NCI-H226 (cell line): ENCODE measurements around the gene GRAMD4.

Experiments
- DNase-seq: peaks from one replicate; pipeline ENCODE4 v3.0.0-alpha.2; 2015

GRAMD4 gene

DNA sequence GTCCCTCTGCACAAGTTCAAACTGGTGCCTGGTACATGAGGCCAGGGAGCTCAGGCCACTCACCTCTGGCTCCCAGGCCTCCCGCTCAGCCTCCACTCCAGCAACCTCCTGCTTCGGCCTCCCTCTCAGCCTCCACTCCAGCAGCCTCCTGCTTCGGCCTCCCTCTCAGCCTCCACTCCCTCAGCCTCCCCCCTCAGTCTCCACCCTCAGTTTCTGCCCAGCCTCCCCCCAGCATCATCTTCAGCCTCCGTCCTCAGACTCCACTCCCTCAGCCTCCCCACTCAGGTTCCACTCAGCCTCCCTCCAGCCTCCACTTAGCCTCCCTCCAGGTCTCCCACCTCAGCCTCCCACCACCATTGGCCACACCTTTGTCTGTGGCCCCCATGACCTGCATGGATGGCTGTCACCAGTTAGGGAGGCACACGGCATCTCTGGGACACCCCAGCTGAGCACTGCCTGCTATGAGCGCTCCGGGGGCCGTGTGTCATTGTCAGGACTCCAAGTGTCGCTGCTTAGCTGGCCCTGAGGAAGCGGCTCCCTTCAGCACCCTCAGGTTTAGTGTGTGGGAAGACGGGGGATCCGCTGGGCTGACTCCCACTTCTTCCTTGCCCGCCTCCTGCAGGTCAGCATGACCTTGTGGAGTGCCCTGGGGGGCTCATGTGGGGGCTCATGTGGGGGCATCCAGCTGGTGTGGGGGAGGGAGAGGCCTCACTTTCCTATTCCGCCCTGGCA is 39.0 kb downstream of the GRAMD4 start:
- DNase-seq, result no peak

DNA sequence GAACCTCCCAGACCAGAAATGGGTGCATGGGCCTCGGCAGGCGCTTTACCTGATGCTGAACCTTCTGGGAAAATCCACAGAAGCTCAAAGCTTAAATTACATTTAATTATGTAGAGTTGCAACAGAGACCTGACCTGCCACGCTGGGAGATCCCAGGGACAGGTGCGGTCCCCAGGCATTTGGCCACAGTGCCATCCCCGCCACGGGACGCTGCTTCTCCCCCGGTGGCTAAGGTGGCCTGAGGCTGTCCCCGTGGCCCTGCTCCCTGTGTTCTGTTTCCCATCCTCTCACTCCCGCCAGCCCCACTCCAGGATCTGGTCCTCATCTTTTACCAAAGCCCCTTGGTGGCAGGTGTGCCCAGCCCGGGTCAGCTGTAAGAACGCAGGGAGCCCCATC is 39.6 kb downstream of the GRAMD4 start:
- DNase-seq, result no peak

DNA sequence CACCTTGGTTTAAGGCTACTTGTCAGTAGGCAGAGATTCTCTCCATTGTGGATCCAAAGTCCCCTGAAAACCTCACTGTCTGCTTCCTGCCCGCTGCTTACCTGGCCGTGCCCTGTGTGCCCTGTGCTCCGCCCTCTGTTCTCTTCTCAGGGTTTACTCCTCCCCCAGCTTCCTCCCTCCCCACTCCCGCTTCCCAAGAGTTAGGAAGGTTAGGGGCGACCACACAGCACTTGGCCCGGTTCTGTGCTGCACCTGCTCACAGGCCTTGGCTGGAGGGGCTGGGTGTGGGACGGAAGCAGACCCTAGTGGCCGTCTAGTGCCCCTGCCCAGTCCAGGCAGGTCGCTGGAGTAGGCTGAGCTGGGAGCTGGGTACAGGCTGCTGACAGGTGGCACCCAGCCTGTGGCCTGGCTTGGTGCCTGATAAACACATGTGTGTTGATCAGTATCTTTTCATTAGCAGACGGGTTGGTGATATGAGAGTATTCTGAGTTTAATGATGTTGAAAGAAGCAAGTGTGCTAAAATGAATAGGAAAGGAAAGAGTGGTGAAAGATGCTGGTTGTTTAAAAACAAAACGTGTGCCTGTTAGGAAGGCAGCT is 40.5 kb downstream of the GRAMD4 start:
- DNase-seq, result no peak

DNA sequence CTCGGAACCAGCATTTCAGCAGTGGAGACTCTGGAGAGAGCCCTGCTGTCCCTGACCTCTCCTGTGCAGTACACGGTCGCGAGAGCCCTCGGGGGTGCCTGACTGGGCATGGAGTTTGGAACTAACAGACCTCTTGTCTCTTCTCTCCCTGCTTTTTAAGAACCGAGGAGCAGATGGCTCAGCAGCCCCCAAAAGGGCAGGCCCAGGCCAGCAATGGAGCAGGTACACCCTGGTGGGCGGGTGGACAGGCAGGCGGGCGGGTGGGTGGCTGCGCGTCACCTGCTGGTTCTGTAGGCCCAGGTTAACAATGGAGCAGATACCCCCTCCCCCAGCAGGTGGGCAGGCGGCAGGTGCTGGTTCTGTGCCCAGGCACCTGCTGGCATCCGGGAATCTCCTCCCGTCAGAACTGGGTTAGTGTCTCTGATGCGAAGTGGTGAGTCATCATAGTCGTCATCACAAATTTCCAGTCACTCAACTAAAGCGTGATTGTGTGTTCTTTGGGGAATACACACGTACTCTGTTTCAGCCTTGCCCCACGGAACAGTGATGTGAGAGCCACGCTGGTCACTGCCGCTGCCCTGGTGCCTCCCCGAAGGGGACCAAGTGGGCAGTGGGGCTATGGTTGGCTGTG is 41.1 kb downstream of the GRAMD4 start:
- DNase-seq, result peak; percentile 62

DNA sequence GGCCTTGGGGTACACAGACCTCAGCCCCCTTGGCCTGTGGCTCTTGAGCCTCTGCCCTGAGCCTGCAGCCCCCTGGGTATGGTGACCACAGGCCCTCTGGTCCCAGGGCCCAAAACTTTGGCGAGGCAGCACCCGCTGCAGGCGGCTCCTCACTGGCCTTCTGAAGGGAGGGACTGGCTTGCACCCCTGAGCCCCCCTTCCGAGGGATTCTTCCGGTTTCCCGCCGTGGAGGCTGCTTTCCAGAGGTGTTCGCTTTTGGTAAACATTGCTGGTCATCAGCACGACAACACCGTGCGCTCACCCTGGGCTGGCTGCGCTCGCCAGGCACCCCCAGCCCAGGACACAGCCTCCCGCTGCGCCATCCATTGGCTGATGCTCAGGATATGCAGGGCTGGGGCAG is 42.0 kb downstream of the GRAMD4 start:
- no peak for DNase-seq

DNA sequence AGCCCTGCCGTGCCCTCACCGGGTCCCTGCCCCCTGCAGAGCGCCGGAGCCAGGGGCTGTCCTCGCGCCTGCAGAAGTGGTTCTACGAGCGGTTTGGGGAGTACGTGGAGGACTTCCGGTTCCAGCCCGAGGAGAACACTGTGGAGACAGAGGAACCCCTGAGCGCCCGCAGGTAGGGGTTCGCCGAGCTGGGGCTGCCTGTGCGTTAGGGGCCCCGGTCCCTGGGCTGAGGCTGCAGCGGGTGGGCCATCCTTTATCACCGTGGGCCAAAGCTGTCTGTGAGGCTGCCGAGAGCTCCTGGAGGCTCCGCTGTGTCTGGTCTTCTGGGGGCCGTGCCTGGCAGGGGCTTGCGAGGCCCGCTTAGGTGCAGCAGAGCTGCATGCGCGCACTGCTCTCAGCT is 42.8 kb downstream of the GRAMD4 start:
- DNase-seq, result no peak

DNA sequence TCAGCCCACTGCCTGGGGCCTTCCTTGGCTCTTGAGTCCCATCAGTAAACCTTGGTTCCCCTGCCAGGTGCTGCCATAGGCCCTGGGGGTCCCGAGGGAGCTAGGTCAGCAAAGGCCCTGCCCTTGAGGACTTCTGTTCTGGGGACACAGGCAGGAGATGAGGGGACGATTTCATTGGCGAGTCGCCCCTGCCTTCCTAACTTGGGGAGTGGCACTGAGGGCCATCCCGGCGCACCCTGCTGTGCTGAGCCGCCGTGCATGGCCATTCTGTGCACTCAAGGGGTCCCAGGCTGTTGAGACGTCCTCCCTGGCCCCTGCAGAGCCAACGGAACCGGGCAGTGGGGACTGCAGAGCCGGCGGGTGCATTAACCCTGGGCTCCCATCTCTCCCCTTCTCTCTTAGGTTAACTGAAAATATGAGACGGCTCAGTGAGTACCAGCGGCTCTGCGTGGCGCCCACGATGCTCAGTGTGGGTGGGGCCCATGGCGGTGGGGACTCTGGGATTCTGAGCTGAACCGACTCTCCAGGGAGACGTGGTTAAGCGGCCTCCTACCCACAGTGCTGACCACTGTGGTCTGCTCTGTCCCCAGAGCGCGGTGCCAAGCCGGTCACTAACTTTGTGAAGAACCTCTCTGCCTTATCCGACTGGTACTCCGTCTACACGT is 43.4 kb downstream of the GRAMD4 start:
- no peak for DNase-seq

DNA sequence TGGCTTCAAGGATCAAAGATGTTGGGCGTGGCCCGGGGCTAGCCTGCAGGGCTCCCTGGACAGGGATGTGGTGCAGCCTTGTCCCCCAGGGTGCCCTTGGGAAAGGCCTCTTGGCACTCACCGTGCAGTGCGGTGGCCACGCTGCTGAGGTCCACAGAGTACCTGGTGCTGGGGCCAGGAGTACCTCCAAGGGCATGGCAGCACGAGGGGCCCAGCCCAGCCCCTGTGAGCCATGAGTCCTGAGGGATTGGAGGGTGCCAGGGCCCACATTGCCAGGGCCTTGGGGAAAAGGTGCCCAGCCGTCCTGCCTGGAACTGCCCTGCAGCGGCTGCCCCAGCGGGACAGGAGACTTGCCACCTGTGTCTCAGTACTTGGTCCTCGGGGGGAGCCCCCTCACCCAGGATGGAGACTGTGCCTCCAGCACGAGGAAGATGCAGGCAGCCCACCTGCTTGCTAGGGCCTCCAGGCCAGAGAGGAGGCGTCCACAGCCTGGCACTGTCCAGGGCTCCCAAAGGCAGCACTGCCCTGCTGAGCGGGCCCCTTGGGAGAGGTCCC is 44.2 kb downstream of the GRAMD4 start:
- DNase-seq, result no peak

DNA sequence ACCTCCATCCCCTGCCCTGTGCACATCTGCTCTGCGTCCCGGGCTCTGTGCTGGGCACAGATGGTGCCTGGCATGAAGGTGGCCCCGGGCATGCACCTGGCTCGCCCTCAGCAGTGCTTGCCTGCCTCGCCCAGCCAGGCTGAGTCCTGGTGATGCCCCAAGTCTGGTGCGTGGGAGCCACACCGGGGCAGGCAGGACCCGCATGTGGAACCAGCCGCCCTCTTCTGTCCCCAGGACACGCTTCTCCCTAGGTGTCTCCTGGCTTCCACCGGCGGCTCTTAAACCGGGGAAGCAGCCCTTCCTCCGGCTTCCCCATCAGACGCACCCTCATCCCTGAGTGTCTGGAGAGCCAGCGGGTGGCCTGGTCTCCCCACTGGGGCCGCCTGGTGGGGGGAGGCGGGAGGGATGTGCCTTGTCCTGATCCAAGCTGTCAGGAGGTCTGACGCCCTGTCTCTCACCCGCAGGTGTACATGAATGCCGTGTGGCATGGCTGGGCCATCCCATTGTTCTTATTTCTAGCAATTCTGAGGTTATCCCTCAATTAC is 45.0 kb downstream of the GRAMD4 start:
- no peak for DNase-seq

DNA sequence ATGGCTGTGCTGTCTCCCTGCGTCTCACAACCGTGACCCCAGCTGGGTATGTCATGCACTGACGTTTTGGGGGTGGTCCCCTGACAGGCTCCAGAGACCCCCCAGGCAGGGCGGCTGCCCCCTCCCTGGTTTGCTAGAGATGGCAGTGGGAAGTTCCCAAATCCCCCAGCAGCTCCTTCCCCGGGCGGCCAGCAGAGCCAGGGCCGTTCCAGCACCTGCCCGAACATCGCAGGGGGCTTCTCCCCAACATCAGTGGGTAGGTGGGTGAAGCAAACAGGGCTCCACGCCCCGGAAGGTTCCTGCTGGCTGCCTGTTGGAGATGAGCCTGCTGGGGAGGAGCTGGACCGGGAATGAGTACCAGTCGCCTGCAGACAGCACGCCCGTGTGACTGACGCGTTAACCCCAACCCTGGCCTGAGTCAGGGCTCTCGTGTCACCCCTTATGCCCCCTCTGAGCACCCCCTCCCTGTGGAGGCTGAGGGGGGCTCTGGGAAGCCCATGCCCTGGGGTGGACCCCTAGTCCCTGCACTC is 45.6 kb downstream of the GRAMD4 start:
- no peak for DNase-seq

DNA sequence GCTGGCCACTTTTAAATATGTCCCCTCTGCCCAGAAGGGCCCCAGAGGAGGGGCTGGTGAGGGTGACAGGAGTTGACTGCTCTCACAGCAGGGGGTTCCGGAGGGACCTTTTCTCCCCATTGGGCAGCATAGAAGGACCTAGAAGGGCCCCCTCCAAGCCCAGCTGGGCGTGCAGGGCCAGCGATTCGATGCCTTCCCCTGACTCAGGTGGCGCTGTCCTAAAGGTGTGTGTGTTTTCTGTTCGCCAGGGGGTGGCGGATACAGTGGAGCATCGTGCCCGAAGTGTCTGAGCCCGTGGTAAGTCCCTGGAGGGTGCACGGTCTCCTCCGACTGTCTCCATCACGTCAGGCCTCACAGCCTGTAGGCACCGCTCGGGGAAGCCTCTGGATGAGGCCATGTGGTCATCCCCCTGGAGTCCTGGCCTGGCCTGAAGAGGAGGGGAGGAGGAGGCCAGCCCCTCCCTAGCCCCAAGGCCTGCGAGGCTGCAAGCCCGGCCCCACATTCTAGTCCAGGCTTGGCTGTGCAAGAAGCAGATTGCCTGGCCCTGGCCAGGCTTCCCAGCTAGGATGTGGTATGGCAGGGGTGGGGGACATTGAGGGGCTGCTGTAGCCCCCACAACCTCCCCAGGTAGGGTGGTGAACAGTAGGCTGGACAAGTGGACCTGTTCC is 46.5 kb downstream of the GRAMD4 start:
- DNase-seq, result no peak

DNA sequence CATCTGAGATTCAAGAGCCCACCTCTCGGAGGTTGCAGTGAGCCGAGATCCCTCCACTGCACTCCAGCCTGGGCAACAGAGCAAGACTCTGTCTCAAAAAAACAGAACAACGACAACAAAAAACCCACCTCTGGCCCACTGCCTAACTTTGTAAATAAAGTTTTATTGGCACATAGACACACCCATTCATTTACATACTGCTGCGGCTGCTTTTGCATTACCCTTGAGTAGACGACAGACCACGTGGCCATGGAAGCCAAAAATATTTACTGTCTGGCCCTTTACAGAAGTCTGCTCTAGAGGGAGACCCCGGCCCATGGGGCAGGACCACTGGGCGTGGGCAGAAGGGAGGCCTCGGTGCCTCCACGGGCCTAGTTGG is 47.0 kb downstream of the GRAMD4 start:
- DNase-seq, result no peak

DNA sequence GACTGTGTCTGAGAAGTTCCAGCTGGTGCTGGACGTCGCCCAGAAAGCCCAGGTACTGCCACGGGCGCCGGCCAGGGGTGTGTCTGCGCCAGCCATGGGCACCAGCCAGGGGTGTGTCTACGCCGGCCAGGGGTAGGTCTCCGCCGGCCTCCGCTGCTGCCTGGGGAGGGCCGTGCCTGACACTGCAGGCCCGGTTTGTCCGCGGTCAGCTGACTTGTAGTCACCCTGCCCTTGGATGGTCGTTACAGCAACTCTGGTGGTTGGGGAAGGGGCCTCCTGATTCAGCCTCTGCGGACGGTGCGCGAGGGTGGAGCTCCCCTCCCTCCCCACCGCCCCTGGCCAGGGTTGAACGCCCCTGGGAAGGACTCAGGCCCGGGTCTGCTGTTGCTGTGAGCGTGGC is 47.9 kb downstream of the GRAMD4 start:
- no peak for DNase-seq

DNA sequence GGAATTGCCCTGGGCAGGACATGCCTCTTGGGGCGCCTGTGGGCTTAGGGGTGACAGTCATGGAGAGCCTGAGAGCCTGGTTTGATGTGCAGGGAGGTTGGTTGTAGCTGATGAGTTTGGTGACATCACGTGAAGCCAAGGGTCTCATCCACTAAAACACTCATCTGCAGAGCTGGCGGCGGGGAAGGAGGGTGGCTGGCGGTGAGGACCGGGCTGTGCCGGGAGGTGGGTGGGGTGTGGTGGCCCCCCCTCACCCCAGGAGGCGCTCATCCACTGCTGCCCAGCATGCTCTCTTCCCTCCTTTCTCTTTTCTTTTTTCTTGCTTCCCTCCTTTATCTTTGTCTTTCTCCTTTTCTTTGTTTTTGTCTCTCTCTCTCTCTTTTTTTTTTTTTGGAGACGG is 49.0 kb downstream of the GRAMD4 start:
- DNase-seq, result no peak

DNA sequence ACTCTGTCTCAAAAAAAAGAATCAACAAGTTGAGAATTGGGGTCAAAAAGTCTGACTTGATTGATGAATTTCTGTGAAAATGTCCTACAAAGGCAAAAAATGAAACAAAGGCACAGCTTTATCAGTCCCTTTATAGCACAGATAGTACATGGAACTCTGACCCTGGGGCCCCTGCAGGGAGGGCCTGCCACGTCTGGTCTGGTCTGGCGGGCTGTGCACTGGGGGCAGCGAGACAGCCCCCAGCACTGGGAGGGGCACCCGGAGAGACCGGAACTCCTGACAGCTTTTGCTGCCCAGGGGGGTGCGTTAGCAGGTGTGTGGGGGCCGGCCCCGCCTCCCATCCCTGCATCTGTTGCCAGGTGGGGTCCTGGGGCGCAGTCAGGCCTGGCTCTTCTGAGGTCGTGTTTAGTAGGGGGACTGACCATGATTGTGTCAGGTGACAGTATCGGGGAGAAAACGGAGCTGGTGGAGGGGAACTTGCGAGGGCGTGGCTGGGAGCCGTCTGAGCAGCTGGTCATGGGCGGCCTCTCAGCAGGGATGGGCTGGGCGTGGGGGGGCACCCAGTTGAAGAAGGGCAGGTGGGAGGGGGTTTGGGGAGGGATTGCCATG is 51.7 kb downstream of the GRAMD4 start:
- no peak for DNase-seq

DNA sequence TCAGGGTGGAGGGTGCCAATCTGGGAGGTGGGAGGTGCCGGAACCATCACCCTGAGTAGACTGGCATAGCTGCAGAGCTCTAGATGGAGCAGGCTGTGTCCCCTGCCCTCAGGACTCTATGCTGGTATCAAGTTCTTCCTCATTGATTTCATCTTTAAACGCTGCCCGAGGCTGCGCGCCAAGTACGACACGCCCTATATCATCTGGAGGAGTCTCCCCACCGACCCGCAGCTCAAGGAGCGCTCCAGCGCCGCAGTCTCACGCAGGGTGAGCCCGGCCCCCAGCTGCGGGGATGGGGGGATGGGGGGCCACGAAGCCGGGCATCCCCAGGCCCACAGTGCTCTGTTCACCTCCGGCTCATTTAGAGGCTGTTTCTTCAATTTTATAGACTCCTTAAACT is 52.5 kb downstream of the GRAMD4 start:
- no peak for DNase-seq

DNA sequence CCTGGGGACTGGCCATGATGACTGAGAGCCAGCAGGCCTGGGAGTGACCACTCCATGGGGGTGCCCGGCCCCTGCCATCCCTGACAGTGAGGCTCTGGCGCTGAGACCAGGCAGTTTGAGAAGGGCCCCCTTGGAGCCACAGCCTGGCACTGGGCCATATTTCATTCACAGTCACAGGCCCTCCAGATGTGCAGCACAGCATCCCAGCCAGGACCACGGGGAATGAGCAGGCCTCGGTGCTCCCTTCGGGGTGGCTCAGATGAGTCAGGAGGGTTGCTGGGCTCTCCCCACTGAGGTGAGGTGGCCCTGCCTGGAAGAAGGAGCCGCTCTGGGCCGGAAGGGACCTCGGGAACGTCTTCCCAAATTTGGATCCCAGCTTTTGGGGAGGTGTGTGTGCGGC is 53.0 kb downstream of the GRAMD4 start:
- DNase-seq, result no peak

DNA sequence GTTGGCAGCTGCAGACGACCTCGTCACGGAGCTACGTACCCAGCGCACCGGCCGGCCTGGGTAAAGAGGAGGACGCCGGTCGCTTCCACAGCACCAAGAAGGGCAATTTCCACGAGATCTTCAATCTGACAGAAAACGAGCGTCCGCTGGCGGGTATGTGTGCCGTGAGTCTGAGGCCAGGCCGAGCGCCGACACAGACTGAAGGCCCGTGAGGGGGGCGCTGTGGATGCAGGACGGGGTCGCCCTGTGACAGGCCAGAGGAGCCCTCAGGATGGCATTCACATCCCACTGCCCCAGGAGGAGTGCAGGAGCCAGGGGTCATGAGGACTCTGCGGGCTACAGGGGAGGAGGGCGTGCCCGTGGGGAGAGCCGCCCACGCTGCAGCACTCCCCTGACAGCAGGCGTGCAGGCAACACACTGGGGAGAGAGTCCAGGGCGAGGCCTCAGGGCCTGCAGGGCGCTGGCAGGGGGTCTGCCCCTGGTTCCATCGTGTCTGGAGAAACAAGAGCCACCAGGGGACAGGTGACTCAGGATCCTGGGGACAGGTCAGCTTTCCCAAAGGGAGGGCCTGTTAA is 53.6 kb downstream of the GRAMD4 start:
- no peak for DNase-seq

DNA sequence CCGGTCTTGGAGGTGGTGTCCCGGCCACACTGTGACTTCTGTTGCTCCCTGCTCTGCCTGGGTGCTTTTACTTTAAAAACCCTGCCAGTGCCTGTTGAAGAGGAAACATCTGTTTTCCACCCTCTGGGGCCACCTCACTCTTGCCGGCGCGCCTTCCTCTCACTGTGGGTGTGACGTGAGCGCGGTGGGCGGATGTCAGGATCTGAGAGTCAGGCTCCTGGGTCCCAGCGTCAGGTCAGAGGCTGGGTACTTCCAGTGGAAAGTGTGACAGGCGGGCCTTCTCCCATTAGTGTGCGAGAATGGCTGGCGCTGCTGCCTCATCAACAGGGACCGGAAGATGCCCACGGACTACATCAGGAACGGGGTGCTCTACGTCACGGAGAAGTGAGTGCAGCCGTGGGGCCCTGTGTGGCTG is 54.2 kb downstream of the GRAMD4 start:
- no peak for DNase-seq

DNA sequence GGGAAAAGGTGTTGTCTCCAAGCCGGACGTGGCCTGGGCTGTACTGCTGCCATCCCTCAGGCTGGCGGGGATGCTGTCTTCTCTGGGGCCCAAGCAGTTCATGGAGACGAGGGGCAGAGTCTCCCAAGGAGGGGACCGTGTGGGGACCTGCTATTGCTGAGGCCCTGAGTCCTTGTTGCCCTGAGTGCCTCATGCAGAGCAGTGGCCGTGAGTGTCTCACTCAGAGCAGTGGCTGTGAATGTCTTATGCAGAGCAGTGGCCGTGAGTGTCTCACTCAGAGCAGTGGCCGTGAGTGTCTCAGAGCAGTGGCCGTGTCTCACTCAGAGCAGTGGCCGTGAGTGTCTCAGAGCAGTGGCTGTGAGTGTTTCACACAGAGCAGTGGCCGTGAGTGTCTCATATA is 54.7 kb downstream of the GRAMD4 start:
- DNase-seq, result no peak

DNA sequence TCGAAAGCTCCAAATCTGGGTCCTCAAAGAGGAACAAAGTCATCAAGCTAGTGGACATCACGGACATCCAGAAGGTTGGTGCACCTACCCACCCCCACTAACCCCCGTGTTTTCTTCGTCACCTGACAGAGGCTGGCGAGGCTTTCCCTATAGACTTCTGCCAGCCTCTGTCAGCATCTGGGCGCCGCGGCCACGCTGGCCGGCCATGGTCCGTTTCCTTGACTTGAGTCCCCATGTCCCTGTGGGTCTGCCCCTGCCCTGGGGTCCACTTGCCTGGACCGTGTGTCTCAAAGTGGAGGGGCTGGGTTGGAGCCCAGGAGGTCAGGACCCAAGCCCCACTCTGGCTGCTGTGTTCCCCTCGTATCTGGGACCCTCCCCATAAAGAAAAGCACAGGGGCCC is 55.3 kb downstream of the GRAMD4 start:
- no peak for DNase-seq

DNA sequence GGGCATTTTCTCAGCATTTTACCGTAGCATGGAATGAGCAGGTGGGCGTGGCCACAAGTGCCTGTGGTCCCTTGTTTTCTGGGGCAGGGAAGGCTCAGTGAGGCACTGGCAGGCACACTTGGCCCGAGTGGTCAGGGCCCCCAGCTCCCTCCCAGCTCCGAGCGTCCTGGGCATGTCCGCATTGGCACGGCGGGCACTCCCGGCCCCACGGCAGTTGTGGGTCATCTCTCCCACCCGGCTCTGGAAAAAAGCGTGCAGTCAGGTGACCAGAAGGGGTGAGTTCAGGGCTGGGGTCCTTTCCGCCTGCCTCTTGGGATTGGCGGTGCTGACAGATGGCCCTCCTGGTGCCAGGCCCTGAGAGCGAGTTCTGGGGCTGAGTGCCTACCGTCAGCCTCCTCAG is 55.8 kb downstream of the GRAMD4 start:
- no peak for DNase-seq
